Breast epithelium (tissue), 4 donors: ENCODE results near the gene PIK3R1. TPM values are rescaled to one million over a fixed set of nuclear protein-coding genes. Genes with fewer than 3 reads are reported as not detected.
A peak's percentile ranks its signal among the peaks of the same experiment; 100 is the strongest.

Experiments used
- DNase-seq, 2 donors: peaks; one replicate each; pipeline ENCODE4 v3.0.0-alpha.2; 2019; ENCODE audit warnings: low spot score in 2 of 2
- H3K27ac ChIP-seq, 2 donors: fragments of 200-600 bp; sonication (generic) in 1 of 2; one replicate each; pipeline ENCODE4 v1.5.1; 2016 to 2019; ENCODE audit warnings: mild to moderate bottlenecking in 1 of 2
- H3K27me3 ChIP-seq, 2 donors: fragments of 200-600 bp; sonication (generic) in 1 of 2; one replicate each; pipeline versions ENCODE4 v1.5.1 to v1.6.0; 2017 to 2019; ENCODE audit warnings: control low read depth in 1 of 2, mild to moderate bottlenecking in 1 of 2
- H3K36me3 ChIP-seq: fragments of 200-600 bp; one replicate; pipeline ENCODE4 v1.5.1; 2019
- H3K4me1 ChIP-seq, 2 donors: fragments of 200-600 bp; sonication (generic); one replicate each; pipeline ENCODE4 v1.5.1; 2016 to 2019; ENCODE audit warnings: control low read depth in 1 of 2
- H3K4me3 ChIP-seq, 3 donors: fragments of 200-600 bp; sonication (generic); 1 replicate in 2 of 3; 2 replicates in 1 of 3; pipeline ENCODE4 v1.5.1; 2016 to 2019; ENCODE audit warnings: mild to moderate bottlenecking in 3 of 3, moderate library complexity in 2 of 3
- H3K9me3 ChIP-seq, 2 donors: fragments of 200-600 bp; sonication (generic) in 1 of 2; one replicate each; pipeline ENCODE4 v1.5.1; 2016 to 2019; ENCODE audit warnings: control low read depth in 1 of 2
- POLR2A ChIP-seq: fragments of 450-650 bp; IDR thresholded peaks from one replicate; pipeline ENCODE4 v1.6.1; 2016; ENCODE audit warnings: antibody characterized with exemption, mild to moderate bottlenecking, moderate library complexity
- POLR2AphosphoS5 ChIP-seq, 3 donors: sonication (generic); formaldehyde crosslinking; IDR thresholded peaks; one replicate each; pipeline ENCODE4 v1.6.1; 2017; ENCODE audit warnings: antibody characterized with exemption in 3 of 3
- intact Hi-C: fragments of 100-400 bp; cut with DNase I; formaldehyde crosslinking; loops from one replicate; pipeline ENCODE4 v1.15.1; 2023; ENCODE audit warnings: low total_unique reads
- total RNA-seq, 3 donors: library from RNA; depleted of rRNA; stranded (reverse); fragments of >200 nt; gene quantifications; one replicate each; pipeline ENCODE4 v1.1.0, GENCODE V29; 2016
- TF ChIP-seq, protein P1 (sequence below), 3 donors: fragments of 450-650 bp; IDR thresholded peaks; one replicate each; pipeline ENCODE4 v1.5.1; 2016 to 2017; ENCODE audit warnings: antibody characterized with exemption in 3 of 3, mild to moderate bottlenecking in 3 of 3, moderate library complexity in 3 of 3

PIK3R1 gene
- total RNA-seq, 3 donors from 2014 or later, result 193 to 429 (median 275) TPM

DNA sequence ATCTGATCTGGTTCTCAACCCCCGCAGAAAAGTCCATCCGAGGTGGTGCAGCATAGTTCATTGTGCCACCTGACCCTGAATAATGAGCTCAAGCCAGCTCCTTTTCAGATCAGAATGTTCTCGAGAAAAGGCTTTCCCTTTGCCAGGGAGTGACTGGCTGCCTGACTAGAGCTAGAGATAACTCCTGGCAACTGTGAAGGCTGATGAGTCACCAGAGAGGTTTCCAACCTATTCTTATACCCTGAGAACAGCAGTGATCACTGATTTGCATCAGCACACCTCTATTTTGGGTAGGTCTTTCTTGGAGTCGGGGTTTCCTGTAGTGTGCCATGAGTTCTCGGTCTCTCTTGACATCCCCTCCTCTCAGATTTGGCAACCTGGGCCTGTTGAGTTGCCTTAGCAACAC lies 127.9 kb downstream of the PIK3R1 start:
- TF ChIP-seq POLR2A, result no peak
- TF ChIP-seq POLR2AphosphoS5 (IDR thresholded peaks at IDR 0.05), result peak in 1 of 3 donors; percentile 14
- TF ChIP-seq, protein P1, sequence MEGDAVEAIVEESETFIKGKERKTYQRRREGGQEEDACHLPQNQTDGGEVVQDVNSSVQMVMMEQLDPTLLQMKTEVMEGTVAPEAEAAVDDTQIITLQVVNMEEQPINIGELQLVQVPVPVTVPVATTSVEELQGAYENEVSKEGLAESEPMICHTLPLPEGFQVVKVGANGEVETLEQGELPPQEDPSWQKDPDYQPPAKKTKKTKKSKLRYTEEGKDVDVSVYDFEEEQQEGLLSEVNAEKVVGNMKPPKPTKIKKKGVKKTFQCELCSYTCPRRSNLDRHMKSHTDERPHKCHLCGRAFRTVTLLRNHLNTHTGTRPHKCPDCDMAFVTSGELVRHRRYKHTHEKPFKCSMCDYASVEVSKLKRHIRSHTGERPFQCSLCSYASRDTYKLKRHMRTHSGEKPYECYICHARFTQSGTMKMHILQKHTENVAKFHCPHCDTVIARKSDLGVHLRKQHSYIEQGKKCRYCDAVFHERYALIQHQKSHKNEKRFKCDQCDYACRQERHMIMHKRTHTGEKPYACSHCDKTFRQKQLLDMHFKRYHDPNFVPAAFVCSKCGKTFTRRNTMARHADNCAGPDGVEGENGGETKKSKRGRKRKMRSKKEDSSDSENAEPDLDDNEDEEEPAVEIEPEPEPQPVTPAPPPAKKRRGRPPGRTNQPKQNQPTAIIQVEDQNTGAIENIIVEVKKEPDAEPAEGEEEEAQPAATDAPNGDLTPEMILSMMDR (IDR thresholded peaks at IDR 0.05), result no peak
- intact Hi-C loops, result no loop called here
- no peaks in the 10 kb centered on the region for H3K27me3 ChIP-seq
- no peak overlapping the region for H3K4me3 ChIP-seq
- peak in 1 of 2 donors; percentile 27 for DNase-seq
- peaks cover 0 to 5% of the 10 kb centered on the region in 2 donors for H3K4me1 ChIP-seq
- no peaks in the 10 kb centered on the region for H3K9me3 ChIP-seq
- no peaks in the 10 kb centered on the region for H3K36me3 ChIP-seq
- H3K27ac ChIP-seq, result peak overlapping the region in 1 of 2 donors; percentile 44

DNA sequence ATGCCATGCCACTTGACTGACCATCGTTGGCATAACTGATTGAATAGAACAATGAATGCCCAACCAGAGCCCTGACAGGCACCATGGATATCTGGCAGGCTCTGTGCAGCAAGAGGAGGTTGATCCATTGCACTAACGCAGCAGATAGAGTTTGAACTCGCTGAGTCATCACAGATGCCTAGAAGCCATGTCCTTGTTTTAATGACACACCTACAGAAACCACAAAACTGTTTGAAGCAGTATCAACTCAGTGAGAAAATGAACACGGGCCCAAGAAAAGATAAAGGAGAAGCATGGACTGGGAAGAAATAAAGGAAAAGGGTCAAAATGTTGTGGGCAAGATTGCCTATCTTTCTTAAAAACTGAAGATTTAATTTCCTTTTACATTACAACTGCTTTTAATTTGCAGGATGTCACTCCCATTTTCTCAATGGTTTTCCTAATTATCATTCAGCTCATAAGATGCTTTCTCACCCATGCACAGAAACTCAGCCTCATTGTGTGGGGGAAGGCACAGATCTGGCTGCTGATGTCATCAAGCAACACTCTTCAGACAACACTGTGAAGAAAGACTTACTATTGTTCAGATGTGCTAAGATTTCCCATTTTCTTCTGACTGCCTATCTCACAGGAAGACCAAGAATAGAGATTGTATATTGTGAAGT lies 129.0 kb downstream of the PIK3R1 start:
- Histone ChIP-seq H3K27me3 (no peaks in the 10 kb centered on the region), H3K27ac (peak overlapping the region; percentile 0 to 45), H3K4me1 (peaks cover 0 to 5% of the 10 kb centered on the region in 2 donors), H3K9me3 (no peaks in the 10 kb centered on the region), H3K4me3 (no peak overlapping the region), H3K36me3 (no peaks in the 10 kb centered on the region)
- TF ChIP-seq POLR2A (no peak), POLR2AphosphoS5 (IDR thresholded peaks at IDR 0.05) (no peak)
- TF ChIP-seq, protein P1 (IDR thresholded peaks at IDR 0.05), result no peak
- DNase-seq, result no peak
- intact Hi-C loops, result no loop called here

DNA sequence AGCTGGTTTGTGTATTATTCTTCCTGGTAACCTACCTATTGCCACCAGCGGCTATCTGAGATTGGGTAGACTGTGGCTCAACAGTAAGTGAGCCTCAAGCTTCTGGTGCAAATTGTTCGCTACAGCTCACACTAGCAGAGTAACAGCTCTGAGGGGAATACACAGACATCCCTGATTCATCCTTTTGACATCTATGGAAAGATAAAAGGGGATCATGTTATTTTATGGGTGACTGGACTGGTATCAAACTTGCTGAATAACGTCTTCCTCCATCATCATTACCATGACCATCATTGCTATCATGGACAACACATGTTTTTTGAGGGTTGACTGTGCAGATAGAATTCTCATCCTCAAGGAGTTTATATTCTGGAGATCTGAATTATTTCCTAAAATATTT lies 129.6 kb downstream of the PIK3R1 start:
- peak overlapping the region; percentile 0 to 45 for H3K27ac ChIP-seq
- TF ChIP-seq POLR2AphosphoS5 (IDR thresholded peaks at IDR 0.05), result no peak
- TF ChIP-seq, protein P1 (IDR thresholded peaks at IDR 0.05), result no peak
- TF ChIP-seq POLR2A, result no peak
- no peaks in the 10 kb centered on the region for H3K27me3 ChIP-seq
- intact Hi-C loops, result no loop called here
- H3K4me3 ChIP-seq, result no peak overlapping the region
- H3K9me3 ChIP-seq, result no peaks in the 10 kb centered on the region
- H3K4me1 ChIP-seq, result peaks cover 0 to 5% of the 10 kb centered on the region in 2 donors
- no peak for DNase-seq
- H3K36me3 ChIP-seq, result no peaks in the 10 kb centered on the region

DNA sequence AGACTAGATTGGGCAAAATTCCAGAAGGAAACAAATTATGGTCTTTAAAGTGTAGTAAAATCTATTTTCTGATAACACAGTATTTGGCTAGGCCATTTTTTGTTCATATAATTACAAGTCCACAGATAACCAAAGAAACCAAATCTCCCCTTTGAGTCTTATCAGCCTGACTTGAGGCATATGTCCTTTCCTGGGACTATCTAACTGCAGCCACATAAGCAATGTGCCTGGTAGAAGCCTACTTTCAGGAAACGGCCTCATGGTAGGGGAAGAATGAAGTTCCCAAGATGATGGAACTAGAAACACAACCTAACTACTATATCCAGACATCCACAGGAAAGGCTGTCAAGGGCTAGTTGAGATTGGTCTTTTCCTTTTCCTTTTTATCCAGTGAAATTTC lies 130.0 kb downstream of the PIK3R1 start:
- peaks cover 0 to 5% of the 10 kb centered on the region in 2 donors for H3K4me1 ChIP-seq
- H3K36me3 ChIP-seq, result no peaks in the 10 kb centered on the region
- TF ChIP-seq, protein P1 (IDR thresholded peaks at IDR 0.05), result no peak
- TF ChIP-seq POLR2AphosphoS5 (IDR thresholded peaks at IDR 0.05) (no peak), POLR2A (no peak)
- DNase-seq, result no peak
- no peaks in the 10 kb centered on the region for H3K27me3 ChIP-seq
- intact Hi-C loops, result no loop called here
- no peak overlapping the region for H3K27ac ChIP-seq
- no peaks in the 10 kb centered on the region for H3K9me3 ChIP-seq
- H3K4me3 ChIP-seq, result no peak overlapping the region

DNA sequence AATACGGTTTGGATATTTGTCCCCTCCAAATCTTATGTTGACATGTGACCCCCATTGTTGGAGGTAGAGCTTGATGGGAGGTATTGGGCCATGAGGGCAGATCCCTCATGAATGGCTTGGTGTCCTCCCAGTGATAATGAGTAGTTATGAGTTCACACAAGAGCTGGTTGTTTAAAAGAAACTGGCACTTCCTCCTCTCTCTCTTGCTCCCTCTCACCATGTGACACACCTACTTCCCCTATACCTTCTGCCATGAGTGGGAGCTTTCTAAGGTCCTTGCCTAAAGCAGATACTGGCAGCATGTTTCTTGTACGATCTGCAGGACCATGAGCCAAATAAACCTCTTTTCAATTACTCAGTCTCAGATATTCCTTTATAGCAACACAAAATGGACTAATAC lies 132.0 kb downstream of the PIK3R1 start:
- Histone ChIP-seq H3K27me3 (no peaks in the 10 kb centered on the region), H3K9me3 (no peaks in the 10 kb centered on the region), H3K4me3 (no peak overlapping the region), H3K36me3 (no peaks in the 10 kb centered on the region), H3K27ac (no peak overlapping the region), H3K4me1 (peaks cover 0 to 5% of the 10 kb centered on the region in 2 donors)
- intact Hi-C loops, result no loop called here
- TF ChIP-seq POLR2AphosphoS5 (IDR thresholded peaks at IDR 0.05) (no peak), POLR2A (no peak)
- TF ChIP-seq, protein P1 (IDR thresholded peaks at IDR 0.05), result no peak
- DNase-seq, result no peak
